Gastrocnemius medialis (tissue), 4 donors: ENCODE results near the gene NR2C1.

Experiments
- CTCF ChIP-seq, 5 experiments: fragments of 450-650 bp in 3 of 5; fragments of 200-600 bp in 2 of 5; sonication (generic) in 2 of 5; IDR thresholded peaks in 4 of 5; conservative IDR thresholded peaks in 1 of 5; 1 replicate in 4 of 5; 2 replicates in 1 of 5; pipeline ENCODE4 v1.5.1; 2016 to 2019; ENCODE audit warnings: antibody characterized with exemption in 5 of 5, mild to moderate bottlenecking in 3 of 5, moderate library complexity in 3 of 5
- POLR2A ChIP-seq, 2 donors: fragments of 450-650 bp; IDR thresholded peaks; one replicate each; pipeline ENCODE4 v1.6.1; 2017; ENCODE audit warnings: antibody characterized with exemption in 2 of 2, mild to moderate bottlenecking in 2 of 2, moderate library complexity in 2 of 2

GRCh38 chr12:95116341-95116740, 42.9 kb upstream of the NR2C1 start:
- TF ChIP-seq CTCF (IDR thresholded peaks at IDR 0.05 in 4 of 5, conservative IDR thresholded peaks at IDR 0.05 in 1 of 5) (no peak), POLR2A (IDR thresholded peaks at IDR 0.05) (no peak)
